Esophagus squamous epithelium (tissue), 5 donors: ENCODE measurements around the gene UNC5C. TPM values are rescaled to one million over a fixed set of nuclear protein-coding genes. Genes with fewer than 3 reads are reported as not detected.

ENCODE experiments used
- DNase-seq: peaks from one replicate; lab custom pipeline; 2025; lab: John Stamatoyannopoulos, UW
- H3K27ac ChIP-seq, 4 donors: fragments of 200-600 bp; sonication (generic); one replicate each; pipeline ENCODE4 v1.5.1; 2016 to 2019; ENCODE audit warnings: mild to moderate bottlenecking in 1 of 4
- H3K27me3 ChIP-seq, 4 donors: fragments of 200-600 bp; sonication (generic); 1 replicate in 3 of 4; 2 replicates in 1 of 4; pipeline versions ENCODE4 v1.5.1 to v1.6.0; 2017 to 2021; ENCODE audit warnings: antibody characterized with exemption in 1 of 4
- H3K36me3 ChIP-seq, 3 donors: fragments of 200-600 bp; sonication (generic); one replicate each; pipeline ENCODE4 v1.5.1; 2016 to 2019
- H3K4me1 ChIP-seq, 3 donors: fragments of 200-600 bp; sonication (generic); one replicate each; pipeline ENCODE4 v1.5.1; 2017 to 2019
- H3K4me3 ChIP-seq, 4 donors: fragments of 200-600 bp; sonication (generic); 1 replicate in 3 of 4; 2 replicates in 1 of 4; pipeline ENCODE4 v1.5.1; 2016 to 2019; ENCODE audit warnings: mild to moderate bottlenecking in 2 of 4, moderate library complexity in 1 of 4
- H3K9me3 ChIP-seq, 3 donors: fragments of 200-600 bp; sonication (generic); one replicate each; pipeline ENCODE4 v1.5.1; 2016 to 2019
- POLR2A ChIP-seq, 4 donors: fragments of 450-650 bp; IDR thresholded peaks; one replicate each; pipeline ENCODE4 v1.6.1; 2017; ENCODE audit warnings: antibody characterized with exemption in 4 of 4, mild to moderate bottlenecking in 4 of 4, moderate library complexity in 3 of 4
- WGBS, 2 donors: methylation state at CpG; one replicate each; pipeline ENCODE4 v1.1.5; 2018; 5-methylcytosine and 5-hydroxymethylcytosine counted together
- intact Hi-C: fragments of 100-400 bp; cut with DNase I; formaldehyde crosslinking; loops from one replicate; pipeline ENCODE4 v1.15.0; 2022
- total RNA-seq, 4 donors: library from RNA; depleted of rRNA; stranded (reverse); fragments of >200 nt; gene quantifications; one replicate each; pipeline ENCODE4 v1.1.0, GENCODE V29; 2016
- TF ChIP-seq, protein P1 (sequence below), 6 experiments: fragments of 450-650 bp in 4 of 6; fragments of 200-600 bp in 2 of 6; sonication (generic) in 2 of 6; IDR thresholded peaks; one replicate each; pipeline ENCODE4 v1.5.1; 2016 to 2019; ENCODE audit warnings: antibody characterized with exemption in 6 of 6, mild to moderate bottlenecking in 4 of 6, moderate library complexity in 4 of 6
- donor health status: DM: yes; HTN: yes; CAD: no.

Gene UNC5C
- total RNA-seq, 4 donors from 2014 or later: 0.11 to 0.95 (median 0.36) TPM

DNA sequence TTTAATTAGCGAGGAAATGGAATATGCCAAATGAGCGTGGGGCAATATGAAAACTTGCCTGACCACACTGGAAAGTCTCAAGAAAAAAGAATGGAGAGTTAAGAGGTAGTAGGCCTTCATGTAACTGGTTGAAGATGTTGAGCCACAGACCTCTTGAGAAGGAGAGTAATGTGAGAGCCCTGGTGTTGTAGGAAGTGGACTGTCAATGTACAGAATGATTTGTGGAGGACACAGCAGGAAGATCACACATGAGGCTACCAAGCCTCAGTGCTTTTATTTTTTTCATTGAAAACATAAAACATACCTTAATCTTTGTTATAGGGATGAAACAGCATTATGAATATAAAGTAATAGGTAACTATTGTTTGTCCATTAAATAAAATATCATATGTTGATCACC is 331.6 kb downstream of the UNC5C start:
- Histone ChIP-seq H3K36me3 (no peaks in the 10 kb centered on the region), H3K27ac (no peak overlapping the region), H3K4me3 (no peak overlapping the region), H3K9me3 (no peaks in the 10 kb centered on the region), H3K27me3 (peaks cover 0 to 9% (median 0%) of the 10 kb centered on the region in 4 donors), H3K4me1 (no peaks in the 10 kb centered on the region)
- WGBS, 2 donors: 70 to 82% methylated on average over 2 of the region's 2 CpGs
- TF ChIP-seq, protein P1, sequence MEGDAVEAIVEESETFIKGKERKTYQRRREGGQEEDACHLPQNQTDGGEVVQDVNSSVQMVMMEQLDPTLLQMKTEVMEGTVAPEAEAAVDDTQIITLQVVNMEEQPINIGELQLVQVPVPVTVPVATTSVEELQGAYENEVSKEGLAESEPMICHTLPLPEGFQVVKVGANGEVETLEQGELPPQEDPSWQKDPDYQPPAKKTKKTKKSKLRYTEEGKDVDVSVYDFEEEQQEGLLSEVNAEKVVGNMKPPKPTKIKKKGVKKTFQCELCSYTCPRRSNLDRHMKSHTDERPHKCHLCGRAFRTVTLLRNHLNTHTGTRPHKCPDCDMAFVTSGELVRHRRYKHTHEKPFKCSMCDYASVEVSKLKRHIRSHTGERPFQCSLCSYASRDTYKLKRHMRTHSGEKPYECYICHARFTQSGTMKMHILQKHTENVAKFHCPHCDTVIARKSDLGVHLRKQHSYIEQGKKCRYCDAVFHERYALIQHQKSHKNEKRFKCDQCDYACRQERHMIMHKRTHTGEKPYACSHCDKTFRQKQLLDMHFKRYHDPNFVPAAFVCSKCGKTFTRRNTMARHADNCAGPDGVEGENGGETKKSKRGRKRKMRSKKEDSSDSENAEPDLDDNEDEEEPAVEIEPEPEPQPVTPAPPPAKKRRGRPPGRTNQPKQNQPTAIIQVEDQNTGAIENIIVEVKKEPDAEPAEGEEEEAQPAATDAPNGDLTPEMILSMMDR (IDR thresholded peaks at IDR 0.05): no peak
- TF ChIP-seq POLR2A (IDR thresholded peaks at IDR 0.05): no peak
- DNase-seq: no peak
- intact Hi-C loops: no loop called here

DNA sequence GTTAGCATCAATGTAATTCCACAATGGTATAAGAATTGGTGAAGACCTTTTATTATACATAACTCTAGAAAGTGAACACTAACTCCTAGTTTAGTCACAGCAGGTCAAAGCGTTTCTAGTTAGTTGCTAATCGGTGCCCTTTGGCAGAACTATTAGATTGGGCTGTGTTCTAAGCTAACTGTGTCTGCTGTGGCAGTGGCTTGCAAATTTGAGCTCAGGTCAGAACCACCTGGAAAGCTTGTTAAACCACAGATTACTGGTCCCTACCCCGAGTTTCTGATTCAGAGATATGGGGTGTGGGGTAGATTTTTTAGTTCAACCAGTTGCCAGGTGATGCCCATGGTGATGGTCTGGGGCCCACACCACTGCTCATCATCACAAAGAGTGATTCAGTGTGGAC is 332.1 kb downstream of the UNC5C start:
- WGBS, 2 donors: 60 to 69% methylated on average over 3 of the region's 3 CpGs

DNA sequence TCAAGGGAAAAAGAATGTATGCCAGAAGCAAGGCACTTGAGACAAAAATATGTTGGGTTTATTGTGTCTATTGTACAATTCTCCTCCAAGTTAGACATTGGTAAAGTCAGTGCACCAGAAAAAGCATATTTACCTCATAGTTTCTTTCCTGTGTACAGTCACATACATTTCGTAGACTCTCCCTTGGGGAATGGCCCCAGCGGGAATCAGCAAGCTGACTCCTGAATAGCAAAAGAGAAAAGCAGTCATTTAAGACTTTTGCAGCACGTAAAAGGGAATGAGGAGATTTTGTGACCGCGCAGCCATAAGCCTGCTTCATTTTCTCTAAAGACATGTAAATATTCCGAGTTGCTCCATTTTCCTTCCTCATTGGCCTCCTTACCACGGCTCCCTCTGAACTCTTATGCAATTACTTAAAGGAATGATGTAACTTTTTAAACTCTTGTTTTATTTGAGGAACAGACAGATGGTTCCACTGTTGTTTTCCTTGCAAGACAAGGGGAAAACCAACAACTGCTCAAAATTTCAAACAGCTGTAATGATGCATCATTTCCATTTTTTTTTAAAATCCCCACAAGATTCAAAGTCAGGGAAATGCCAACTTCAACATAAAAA is 332.7 kb downstream of the UNC5C start:
- Histone ChIP-seq H3K4me1 (no peaks in the 10 kb centered on the region), H3K9me3 (no peaks in the 10 kb centered on the region), H3K4me3 (no peak overlapping the region), H3K36me3 (no peaks in the 10 kb centered on the region), H3K27me3 (peaks cover 0 to 9% (median 0%) of the 10 kb centered on the region in 4 donors), H3K27ac (no peak overlapping the region)
- TF ChIP-seq POLR2A (IDR thresholded peaks at IDR 0.05): no peak
- TF ChIP-seq, protein P1 (IDR thresholded peaks at IDR 0.05): no peak
- 66 to 87% methylated on average over 7 of the region's 7 CpGs for WGBS, 2 donors
- intact Hi-C loops: no loop called here
- no peak for DNase-seq

More for the DNA sequence above, 332.1 kb downstream of the UNC5C start:
- H3K36me3 ChIP-seq: no peaks in the 10 kb centered on the region
- no peak overlapping the region for H3K4me3 ChIP-seq
- intact Hi-C loops: no loop called here
- H3K4me1 ChIP-seq: no peaks in the 10 kb centered on the region
- H3K27ac ChIP-seq: no peak overlapping the region
- DNase-seq: no peak
- H3K9me3 ChIP-seq: no peaks in the 10 kb centered on the region
- peaks cover 0 to 9% (median 0%) of the 10 kb centered on the region in 4 donors for H3K27me3 ChIP-seq
- no peak for TF ChIP-seq POLR2A (IDR thresholded peaks at IDR 0.05)
- TF ChIP-seq, protein P1 (IDR thresholded peaks at IDR 0.05): no peak

DNA sequence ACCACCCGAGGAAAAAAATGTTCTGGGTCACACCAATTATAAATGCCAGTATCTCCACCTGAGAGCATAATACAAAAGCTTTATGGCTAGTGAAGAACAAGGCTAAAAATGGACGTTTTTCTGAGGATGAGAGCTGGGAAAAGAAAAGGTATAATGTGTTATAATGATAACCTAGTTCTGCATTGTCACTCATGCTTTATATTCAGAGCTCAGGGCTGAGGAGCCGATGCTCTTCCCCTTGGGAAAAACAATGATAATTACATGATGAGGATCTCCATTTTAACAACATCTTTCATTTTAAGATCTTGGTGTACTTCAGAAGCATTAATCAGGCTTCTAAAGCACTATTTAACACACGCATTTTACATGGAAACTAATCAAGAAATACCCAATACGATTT is 333.7 kb downstream of the UNC5C start:
- no peak for DNase-seq
- H3K4me3 ChIP-seq: no peak overlapping the region
- H3K9me3 ChIP-seq: no peaks in the 10 kb centered on the region
- WGBS, 2 donors: 65% methylated on average over 5 of the region's 5 CpGs
- no peaks in the 10 kb centered on the region for H3K36me3 ChIP-seq
- peaks cover 0 to 9% (median 0%) of the 10 kb centered on the region in 4 donors for H3K27me3 ChIP-seq
- no peak overlapping the region for H3K27ac ChIP-seq
- intact Hi-C loops: no loop called here
- no peaks in the 10 kb centered on the region for H3K4me1 ChIP-seq
- TF ChIP-seq POLR2A (IDR thresholded peaks at IDR 0.05): no peak
- TF ChIP-seq, protein P1 (IDR thresholded peaks at IDR 0.05): no peak

DNA sequence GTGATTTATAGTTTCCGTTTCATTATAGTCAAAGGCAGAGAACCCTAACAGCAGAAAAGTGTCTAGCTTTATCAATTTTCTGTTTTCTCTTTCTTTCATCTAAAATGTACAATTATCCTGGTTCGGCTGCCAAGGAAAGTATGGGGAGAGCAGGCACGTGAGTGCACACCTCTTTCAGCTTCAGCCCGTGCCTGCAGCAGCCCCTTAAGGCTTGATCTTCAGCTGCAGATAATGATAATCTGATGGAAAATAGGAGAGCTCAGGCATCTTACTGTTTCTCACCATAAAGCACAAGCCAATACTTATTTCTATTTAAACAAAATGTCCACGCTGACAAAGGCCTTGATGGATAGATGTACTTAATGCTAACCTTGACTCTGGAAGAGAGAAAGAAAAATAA is 334.4 kb downstream of the UNC5C start:
- no peak for DNase-seq
- no peaks in the 10 kb centered on the region for H3K4me1 ChIP-seq
- no peaks in the 10 kb centered on the region for H3K36me3 ChIP-seq
- intact Hi-C loops: no loop called here
- no peaks in the 10 kb centered on the region for H3K9me3 ChIP-seq
- H3K27me3 ChIP-seq: peaks cover 0 to 9% (median 0%) of the 10 kb centered on the region in 4 donors
- TF ChIP-seq, protein P1 (IDR thresholded peaks at IDR 0.05): no peak
- TF ChIP-seq POLR2A (IDR thresholded peaks at IDR 0.05): no peak
- no peak overlapping the region for H3K4me3 ChIP-seq
- 57 to 74% methylated on average over 5 of the region's 5 CpGs for WGBS, 2 donors
- no peak overlapping the region for H3K27ac ChIP-seq
